H1 (cell line): ENCODE data around the gene DCPS. TPM values are rescaled to one million over a fixed set of nuclear protein-coding genes. Genes with fewer than 3 reads are reported as not detected.

Experiments used
- E2F6 ChIP-seq: IDR thresholded peaks from 2 replicates; pipeline ENCODE4 v1.6.1; 2012; ENCODE audit warnings: inconsistent platforms
- JUND ChIP-seq: IDR thresholded peaks from 2 replicates; pipeline ENCODE4 v1.6.1; 2011; ENCODE audit warnings: mild to moderate bottlenecking, improper control_type of control experiment, low read length
- SIN3A ChIP-seq, 2 experiments: IDR thresholded peaks in 1 of 2; conservative IDR thresholded peaks in 1 of 2; 2 replicates each; pipeline ENCODE4 v1.6.1; 2011 to 2012; ENCODE audit warnings: low read length in 2 of 2, improper control_type of control experiment in 1 of 2, low read depth in 1 of 2, mild to moderate bottlenecking in 1 of 2
- SRF ChIP-seq: IDR thresholded peaks from 2 replicates; pipeline ENCODE4 v1.6.1; 2011; ENCODE audit warnings: mild to moderate bottlenecking, low read depth, low read length, moderate library complexity
- TAF1 ChIP-seq: IDR thresholded peaks from 2 replicates; pipeline ENCODE4 v1.6.1; 2011; ENCODE audit warnings: mild to moderate bottlenecking, low read depth, low read length
- polyA plus RNA-seq, 7 experiments: library from polyadenylated mRNA; depleted of rRNA in 3 of 7; stranded (reverse) in 5 of 7; unstranded in 2 of 7; fragments of >200 nt in 5 of 7; fragments of 200-250 nt in 2 of 7; gene quantifications; 1 replicate in 5 of 7; 2 replicates in 1 of 7; 4 replicates in 1 of 7; pipeline versions ENCODE4 v1.2.1 to v1.2.3, GENCODE V29; 2011 to 2013; ENCODE audit warnings: missing spikeins in 2 of 7, mixed read lengths in 2 of 7
- total RNA-seq: library from RNA; stranded (reverse); fragmentation: NEBNext Ultra II Directional; extraction: Animal tissue kit (Norgen Biotek cat#: 25700); gene quantifications from 2 replicates; pipeline ENCODE4 v1.2.1, GENCODE V29; 2021
- TF ChIP-seq, protein P1 (sequence below): fragments of 300-600 bp; sonication (generic); IDR thresholded peaks from 2 replicates; pipeline ENCODE4 v1.7.1; 2012; ENCODE audit warnings: low read length, moderate library complexity, mild to moderate bottlenecking, inconsistent platforms; ENCODE audit not compliant: insufficient replicate concordance

The DCPS gene
- total and polyA plus RNA-seq, 2 of the 8 experiments (the other 6 are each of a cell fraction or from before 2014, with no cell fraction given): 24.6 to 55.2 TPM

- TF ChIP-seq TAF1: peak; percentile 94
- no peak for TF ChIP-seq E2F6
- peak; percentile 78 for TF ChIP-seq SRF
- peak; percentile 30 to 80; a peak in 2 of 4 replicates for TF ChIP-seq SIN3A (conservative IDR thresholded peaks at IDR 0.05 in 1 of 2, IDR thresholded peaks at IDR 0.05 in 1 of 2; ENCODE audit: low read depth in 1 of 2, low read length in 2 of 2)
- TF ChIP-seq JUND: 0 out of 2 replicates have a peak, but pooled peaks have one; percentile 32
- TF ChIP-seq, protein P1, sequence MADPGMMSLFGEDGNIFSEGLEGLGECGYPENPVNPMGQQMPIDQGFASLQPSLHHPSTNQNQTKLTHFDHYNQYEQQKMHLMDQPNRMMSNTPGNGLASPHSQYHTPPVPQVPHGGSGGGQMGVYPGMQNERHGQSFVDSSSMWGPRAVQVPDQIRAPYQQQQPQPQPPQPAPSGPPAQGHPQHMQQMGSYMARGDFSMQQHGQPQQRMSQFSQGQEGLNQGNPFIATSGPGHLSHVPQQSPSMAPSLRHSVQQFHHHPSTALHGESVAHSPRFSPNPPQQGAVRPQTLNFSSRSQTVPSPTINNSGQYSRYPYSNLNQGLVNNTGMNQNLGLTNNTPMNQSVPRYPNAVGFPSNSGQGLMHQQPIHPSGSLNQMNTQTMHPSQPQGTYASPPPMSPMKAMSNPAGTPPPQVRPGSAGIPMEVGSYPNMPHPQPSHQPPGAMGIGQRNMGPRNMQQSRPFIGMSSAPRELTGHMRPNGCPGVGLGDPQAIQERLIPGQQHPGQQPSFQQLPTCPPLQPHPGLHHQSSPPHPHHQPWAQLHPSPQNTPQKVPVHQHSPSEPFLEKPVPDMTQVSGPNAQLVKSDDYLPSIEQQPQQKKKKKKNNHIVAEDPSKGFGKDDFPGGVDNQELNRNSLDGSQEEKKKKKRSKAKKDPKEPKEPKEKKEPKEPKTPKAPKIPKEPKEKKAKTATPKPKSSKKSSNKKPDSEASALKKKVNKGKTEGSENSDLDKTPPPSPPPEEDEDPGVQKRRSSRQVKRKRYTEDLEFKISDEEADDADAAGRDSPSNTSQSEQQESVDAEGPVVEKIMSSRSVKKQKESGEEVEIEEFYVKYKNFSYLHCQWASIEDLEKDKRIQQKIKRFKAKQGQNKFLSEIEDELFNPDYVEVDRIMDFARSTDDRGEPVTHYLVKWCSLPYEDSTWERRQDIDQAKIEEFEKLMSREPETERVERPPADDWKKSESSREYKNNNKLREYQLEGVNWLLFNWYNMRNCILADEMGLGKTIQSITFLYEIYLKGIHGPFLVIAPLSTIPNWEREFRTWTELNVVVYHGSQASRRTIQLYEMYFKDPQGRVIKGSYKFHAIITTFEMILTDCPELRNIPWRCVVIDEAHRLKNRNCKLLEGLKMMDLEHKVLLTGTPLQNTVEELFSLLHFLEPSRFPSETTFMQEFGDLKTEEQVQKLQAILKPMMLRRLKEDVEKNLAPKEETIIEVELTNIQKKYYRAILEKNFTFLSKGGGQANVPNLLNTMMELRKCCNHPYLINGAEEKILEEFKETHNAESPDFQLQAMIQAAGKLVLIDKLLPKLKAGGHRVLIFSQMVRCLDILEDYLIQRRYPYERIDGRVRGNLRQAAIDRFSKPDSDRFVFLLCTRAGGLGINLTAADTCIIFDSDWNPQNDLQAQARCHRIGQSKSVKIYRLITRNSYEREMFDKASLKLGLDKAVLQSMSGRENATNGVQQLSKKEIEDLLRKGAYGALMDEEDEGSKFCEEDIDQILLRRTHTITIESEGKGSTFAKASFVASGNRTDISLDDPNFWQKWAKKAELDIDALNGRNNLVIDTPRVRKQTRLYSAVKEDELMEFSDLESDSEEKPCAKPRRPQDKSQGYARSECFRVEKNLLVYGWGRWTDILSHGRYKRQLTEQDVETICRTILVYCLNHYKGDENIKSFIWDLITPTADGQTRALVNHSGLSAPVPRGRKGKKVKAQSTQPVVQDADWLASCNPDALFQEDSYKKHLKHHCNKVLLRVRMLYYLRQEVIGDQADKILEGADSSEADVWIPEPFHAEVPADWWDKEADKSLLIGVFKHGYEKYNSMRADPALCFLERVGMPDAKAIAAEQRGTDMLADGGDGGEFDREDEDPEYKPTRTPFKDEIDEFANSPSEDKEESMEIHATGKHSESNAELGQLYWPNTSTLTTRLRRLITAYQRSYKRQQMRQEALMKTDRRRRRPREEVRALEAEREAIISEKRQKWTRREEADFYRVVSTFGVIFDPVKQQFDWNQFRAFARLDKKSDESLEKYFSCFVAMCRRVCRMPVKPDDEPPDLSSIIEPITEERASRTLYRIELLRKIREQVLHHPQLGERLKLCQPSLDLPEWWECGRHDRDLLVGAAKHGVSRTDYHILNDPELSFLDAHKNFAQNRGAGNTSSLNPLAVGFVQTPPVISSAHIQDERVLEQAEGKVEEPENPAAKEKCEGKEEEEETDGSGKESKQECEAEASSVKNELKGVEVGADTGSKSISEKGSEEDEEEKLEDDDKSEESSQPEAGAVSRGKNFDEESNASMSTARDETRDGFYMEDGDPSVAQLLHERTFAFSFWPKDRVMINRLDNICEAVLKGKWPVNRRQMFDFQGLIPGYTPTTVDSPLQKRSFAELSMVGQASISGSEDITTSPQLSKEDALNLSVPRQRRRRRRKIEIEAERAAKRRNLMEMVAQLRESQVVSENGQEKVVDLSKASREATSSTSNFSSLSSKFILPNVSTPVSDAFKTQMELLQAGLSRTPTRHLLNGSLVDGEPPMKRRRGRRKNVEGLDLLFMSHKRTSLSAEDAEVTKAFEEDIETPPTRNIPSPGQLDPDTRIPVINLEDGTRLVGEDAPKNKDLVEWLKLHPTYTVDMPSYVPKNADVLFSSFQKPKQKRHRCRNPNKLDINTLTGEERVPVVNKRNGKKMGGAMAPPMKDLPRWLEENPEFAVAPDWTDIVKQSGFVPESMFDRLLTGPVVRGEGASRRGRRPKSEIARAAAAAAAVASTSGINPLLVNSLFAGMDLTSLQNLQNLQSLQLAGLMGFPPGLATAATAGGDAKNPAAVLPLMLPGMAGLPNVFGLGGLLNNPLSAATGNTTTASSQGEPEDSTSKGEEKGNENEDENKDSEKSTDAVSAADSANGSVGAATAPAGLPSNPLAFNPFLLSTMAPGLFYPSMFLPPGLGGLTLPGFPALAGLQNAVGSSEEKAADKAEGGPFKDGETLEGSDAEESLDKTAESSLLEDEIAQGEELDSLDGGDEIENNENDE: no peak
Measured at GRCh38 chr11:126268708-126269579, 34.9 kb upstream of the DCPS start, which contains the start of the genes FOXRED1 and SRPRA (continued).
